GM20000 (cell line): ENCODE results near the gene IL15RA.

Experiments
- DNase-seq: peaks from one replicate; pipeline ENCODE4 v3.0.0; 2012; ENCODE audit warnings: low spot score
- TF ChIP-seq, protein P1 (sequence below): IDR thresholded peaks from 2 replicates; pipeline ENCODE4 v1.5.1; 2012; ENCODE audit warnings: mild to moderate bottlenecking, control low read depth; ENCODE audit errors: extremely low read depth, missing control alignments

IL15RA gene

DNA sequence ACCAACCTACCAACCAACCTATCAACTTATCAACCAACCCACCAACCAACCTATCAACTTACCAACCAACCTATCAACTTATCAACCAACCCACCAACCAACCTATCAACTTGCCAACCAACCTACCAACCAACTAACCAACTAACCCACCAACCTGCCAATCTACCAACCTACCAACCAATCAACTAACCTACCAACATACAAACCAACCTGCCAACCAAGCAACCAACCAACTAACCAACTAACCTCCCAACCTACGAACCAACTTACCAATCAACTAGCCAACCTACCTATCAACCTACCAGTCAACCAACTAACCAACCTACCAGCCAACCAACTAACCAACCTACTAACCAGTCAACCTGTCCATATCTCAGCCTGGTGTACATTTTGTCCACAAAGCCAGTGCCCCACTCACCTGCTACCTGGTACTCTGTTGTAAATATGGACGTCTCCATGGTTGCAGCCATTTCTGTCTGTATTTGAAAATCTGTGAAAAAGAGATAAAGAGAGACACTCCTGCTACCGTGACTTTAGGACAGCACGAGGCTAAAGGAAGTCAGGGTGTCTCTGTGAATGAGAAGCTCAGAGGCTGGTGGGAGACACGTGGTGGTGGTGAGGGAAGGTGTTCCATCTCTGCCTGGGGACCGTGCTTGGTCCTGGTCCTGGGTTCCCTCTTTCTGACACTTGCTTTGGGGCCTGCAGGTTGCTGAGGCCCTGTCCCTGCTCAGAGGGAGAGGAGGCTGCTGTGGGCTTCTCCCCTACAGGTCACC, 41.9 kb upstream of the IL15RA start:
- TF ChIP-seq, protein P1, sequence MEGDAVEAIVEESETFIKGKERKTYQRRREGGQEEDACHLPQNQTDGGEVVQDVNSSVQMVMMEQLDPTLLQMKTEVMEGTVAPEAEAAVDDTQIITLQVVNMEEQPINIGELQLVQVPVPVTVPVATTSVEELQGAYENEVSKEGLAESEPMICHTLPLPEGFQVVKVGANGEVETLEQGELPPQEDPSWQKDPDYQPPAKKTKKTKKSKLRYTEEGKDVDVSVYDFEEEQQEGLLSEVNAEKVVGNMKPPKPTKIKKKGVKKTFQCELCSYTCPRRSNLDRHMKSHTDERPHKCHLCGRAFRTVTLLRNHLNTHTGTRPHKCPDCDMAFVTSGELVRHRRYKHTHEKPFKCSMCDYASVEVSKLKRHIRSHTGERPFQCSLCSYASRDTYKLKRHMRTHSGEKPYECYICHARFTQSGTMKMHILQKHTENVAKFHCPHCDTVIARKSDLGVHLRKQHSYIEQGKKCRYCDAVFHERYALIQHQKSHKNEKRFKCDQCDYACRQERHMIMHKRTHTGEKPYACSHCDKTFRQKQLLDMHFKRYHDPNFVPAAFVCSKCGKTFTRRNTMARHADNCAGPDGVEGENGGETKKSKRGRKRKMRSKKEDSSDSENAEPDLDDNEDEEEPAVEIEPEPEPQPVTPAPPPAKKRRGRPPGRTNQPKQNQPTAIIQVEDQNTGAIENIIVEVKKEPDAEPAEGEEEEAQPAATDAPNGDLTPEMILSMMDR: no peak
- no peak for DNase-seq

DNA sequence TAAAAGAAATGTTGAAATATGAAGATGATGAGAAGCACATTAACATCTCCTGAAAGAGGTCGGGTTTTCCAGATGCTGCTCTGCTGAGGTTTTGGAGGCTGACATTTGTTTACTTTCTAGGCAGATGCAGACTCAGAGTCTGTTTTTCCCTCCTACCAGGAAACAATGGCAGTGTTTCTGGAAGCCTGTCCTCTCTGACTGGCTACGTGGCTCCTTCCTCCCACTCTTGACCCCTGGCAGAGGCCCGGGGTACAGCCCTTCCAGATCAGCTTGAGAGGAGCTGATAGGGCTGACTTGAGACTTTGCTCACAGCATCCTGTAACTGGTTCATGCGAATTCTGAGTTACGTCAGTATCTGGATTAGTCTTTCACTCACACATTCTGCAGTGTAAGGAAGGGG, 41.1 kb upstream of the IL15RA start:
- TF ChIP-seq, protein P1: no peak

DNA sequence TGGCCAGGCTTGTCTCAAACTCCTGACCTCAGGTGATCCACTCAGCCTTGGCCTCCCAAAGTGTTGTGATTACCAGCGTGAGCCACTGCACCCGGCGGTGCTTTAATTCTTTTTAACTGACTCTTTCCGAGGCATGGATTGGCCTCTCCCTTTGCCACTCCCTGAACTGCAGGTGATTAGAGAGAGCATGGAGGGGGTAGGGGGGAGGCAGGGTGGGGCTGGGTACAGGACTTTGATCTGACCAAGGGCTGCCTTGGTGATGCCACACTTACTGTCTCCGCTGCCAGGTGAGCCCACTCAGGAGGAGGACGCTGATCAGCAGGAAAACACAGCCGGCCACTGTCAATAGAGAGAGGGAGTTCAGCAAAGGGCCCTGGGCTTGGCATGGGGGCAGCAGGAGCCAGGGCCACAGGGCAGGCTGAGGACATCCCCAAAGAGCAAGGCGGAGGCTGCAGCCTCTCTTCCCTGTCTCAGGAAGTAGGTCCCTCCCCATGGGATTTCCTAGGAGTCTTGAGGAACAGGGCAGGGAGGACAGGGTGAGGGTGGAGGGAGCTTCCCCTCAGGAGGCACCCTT, 40.5 kb upstream of the IL15RA start:
- no peak for DNase-seq
- TF ChIP-seq, protein P1: no peak

More for the DNA sequence above, 41.1 kb upstream of the IL15RA start:
- no peak for DNase-seq

DNA sequence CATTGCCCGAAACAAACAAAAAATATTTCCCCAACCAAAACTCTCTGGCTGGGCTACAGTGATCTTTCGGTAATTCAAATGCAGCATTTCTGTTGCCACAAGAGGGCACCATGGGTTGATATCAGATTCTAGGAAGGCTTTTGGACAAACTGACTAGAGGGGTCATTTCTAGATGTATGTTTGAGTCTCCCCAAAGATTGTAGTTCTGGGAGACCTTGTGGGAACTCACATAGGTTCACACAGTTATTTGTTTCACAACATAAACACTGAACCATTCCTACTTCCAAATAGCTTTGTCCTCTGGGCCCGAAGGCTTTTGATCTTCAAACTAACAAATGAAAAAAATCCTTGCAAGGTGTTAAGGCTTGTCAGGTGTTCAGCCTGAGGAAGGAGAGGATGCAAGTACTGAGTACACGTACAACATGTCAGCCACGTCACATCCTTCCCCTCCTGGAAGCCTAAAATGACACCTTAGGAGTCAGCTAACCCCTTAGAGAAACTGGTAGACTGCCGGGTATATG, 37.0 kb upstream of the IL15RA start:
- TF ChIP-seq, protein P1: peak; percentile 57
- peak; percentile 78 for DNase-seq

DNA sequence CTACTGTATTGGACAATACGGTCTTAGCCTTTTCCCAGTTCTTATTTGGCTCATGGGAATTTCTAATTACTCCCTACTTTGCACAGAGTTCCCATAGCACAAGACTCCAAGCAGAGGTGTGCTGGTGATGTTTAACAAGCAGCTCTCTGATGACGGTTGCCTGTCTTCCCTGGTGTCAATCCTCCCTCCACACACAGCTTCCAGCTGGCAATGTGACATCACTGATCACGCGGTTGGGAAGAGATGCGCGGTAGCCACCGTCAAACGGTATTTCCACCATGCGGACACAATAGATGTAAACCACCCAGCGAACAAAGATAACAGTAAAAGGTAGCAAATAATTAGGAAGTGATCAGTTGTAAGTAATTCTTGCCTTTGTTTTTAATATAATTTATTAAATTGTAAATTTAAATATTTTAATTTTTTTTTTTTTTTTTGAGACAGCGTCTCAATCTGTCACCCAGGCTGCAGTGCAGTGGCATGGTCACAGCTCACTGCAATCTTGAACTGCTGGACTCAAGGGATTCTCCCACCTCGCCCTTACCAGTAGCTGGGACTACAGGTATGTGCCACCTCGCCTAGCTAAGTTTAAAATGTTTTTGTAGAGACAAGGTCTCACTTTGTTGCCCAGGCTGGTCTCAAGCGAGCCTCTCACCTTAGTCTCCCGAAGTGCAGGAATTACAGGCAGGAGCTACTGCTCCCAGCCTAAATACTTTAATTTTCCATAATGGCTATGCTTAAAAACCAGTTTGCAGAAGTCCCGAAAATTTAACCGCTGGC, 36.3 kb upstream of the IL15RA start:
- TF ChIP-seq, protein P1: no peak
- DNase-seq: no peak

DNA sequence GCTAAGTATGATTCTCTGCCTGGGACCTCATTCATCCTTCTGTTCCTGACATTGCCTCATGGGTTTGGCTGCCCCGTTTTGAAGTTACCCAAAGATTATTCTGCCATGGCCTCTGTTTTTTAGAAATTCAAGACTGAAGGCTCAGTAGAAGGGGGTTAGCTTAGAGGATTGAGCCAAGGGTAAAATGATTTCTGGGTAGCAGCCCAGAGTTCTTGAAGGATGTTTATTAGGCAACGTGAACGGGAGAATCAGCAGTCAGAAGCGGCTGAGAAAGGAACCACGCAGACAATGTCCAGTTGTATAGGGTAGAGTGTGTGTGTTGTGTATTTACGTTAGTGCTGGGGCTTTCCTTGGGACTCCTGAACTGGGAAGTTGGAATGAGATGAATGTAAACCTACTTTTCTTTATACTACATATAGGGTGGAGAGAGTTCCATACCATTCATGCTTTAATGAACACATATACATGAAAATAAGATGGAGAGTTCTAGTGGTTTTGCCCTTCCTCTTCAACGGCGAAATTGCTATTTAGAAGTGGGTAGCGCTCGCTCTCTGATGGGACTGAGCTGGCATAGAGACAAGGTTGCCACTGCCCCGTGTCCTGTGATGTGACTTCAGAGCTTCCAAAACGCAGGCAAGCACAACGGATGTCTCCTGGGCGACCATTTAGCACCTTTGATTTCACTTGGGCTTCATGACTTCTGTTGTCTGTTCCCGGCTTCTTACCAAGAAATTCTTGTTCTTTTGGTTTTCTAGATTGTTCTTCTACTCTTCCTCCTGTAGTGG, 35.0 kb upstream of the IL15RA start:
- DNase-seq: no peak
- TF ChIP-seq, protein P1: no peak
